ENCODE measurements around the gene SLC25A19.

GRCh38 chr17:75239778-75240393, 49.3 kb downstream of the SLC25A19 start:
- TF ChIP-seq EZH2 (IDR thresholded peaks at IDR 0.05; ENCODE audit: insufficient read depth, poor library complexity, severe bottlenecking) (no peak), EZH2phosphoT487 (IDR thresholded peaks at IDR 0.05; ENCODE audit: insufficient read depth, low read depth) (no peak)
